HG03097 (cell line): ENCODE measurements around the gene SCAMP2.

Source experiments
- ATAC-seq: cut with Tn5 transposase; IDR thresholded peaks from one replicate; pipeline ENCODE4 v1.9.1; 2021; ENCODE audit not compliant: unreplicated experiment, low FRiP score

Gene SCAMP2

DNA sequence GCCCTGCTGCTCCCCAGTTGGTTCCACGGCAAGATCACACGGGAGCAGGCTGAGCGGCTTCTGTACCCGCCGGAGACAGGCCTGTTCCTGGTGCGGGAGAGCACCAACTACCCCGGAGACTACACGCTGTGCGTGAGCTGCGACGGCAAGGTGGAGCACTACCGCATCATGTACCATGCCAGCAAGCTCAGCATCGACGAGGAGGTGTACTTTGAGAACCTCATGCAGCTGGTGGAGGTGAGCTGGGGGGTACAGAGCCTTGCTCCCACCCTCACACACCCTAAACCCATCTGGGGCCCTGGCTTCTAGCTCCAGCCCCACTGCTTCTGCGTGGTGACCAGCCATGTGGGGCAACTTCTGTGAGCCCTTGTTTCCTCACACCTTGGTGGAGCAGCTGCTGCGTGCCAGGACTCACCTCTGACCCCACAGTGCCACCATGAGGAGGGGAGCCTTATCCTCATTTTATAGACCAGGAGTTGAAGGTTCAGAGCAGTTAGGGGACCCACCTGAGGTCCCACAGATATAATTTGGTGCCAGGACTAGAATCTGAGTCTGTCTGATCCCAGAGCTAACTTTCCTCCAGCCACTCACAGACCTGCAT lies 73.8 kb downstream of the SCAMP2 start:
- no peak for ATAC-seq

DNA sequence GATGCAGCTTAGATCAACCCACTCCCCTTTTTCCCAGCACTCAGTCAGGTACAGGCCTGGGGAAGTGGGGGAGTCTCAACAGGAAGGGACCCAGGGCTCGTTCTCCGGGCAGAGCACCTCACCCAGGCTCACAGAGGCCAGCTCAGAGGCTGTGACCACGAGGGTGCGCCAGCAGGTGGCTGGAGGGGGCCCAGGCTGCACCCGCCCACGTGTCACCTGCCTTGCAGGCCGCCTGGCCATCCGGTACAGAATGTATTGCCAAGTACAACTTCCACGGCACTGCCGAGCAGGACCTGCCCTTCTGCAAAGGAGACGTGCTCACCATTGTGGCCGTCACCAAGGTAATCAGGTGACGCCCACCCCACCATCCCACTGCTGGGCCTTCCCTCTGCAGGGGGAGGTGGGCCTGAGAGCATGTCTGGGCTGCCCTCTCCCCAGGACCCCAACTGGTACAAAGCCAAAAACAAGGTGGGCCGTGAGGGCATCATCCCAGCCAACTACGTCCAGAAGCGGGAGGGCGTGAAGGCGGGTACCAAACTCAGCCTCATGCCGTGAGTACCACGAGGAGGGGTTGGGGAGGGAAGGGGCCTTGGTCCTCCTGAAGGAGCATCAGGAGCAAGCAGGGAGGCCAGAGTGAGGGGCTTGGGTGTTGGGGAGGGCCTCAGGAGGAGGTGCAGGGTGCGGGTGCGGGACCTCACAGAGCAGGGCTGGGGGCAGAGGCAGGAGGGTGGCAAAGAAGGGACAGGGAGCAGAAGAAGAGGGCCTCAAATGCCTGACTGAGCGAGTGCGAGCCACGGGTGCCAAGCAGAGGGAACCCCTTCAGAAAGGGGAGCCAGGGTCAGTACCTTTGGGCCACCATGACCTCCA lies 74.5 kb downstream of the SCAMP2 start:
- ATAC-seq = no peak

DNA sequence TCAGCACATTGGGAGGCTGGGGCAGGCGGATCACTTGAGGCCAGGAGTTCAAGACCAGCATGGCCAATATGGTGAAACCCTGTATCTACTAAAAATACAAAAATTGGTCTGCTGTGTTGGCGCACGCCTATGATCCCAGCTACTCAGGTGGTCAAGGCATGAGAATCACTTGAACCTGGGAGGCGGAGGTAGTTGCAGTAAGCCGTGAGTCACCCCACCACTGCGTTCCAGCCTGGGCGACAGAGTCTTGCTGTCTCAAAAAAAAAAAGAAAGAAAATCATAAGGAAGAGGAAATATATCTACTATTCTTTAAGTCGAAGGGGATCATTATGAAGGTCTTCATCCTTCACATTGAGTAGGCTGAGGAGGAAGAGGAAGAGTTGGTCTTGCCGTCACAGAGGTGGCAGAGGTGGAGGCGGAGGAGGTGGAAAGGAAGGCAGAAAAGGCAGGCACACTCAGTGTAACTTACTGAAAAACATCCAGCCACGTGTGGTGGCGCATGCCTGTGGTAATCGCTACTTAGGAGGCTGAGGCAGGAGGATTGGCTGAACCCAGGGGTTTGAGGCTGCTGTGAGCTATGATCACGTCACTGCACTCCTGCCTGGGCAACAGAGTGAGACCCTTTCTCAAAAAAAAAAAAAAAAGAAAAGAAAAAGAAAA lies 77.1 kb downstream of the SCAMP2 start:
- no peak for ATAC-seq

DNA sequence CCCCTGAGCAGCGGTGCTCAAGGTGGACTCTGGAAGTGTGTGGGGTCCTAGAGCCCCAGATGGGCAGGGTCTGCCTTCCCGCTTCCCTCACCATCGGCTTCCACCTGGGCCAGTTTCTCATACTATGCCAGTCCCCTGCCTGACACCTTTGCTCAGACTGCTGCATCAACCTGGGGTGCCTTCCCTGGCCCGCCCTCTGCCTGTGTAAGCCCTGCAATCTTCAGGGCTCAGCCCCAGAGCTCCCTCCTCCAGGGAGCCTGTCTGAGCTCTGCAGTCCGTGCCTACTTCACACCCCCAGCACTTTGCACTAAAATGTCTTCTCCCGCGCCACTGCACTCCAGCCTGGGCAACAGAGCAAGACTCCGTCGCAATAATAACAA lies 78.2 kb downstream of the SCAMP2 start:
- ATAC-seq = no peak

DNA sequence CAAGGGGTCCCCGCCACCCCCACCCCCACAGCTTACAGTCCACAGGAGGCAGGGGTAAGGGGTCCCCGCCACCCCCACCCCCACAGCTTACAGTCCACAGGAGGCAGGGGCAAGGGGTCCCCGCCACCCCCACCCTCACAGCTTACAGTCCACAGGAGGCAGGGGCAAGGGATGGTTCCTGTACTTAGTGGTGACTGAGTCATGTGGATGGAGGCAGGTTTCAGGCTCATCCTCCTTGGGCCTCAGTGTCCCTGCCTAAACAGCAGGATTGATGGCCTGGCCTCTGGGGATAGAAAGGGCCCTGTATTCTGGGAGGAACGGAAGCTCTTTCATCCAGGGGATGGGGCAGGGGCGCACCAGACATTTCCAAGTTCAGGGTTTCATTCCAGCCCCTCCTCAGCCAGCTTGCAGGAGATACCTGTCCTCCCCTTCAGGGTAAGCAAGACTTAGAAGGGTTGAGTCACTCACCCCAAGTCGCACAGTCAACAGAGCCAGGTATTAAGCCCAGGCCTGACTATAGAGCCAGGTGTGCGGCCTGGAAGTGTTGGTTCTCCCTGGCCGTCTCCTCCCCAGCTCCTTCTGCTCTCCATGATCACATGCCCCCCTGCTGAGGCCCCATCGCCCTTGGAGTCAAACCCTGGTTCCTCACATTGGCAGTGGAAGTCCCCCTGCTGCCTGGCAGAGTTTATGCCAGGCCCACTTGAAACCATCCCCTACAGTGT lies 78.8 kb downstream of the SCAMP2 start:
- no peak for ATAC-seq
